ENCODE results near the gene LBP. TPM values are rescaled to one million over a fixed set of nuclear protein-coding genes. Genes with fewer than 3 reads are reported as not detected.

The LBP gene

GRCh38 chr20:38426006-38426897 is 80.0 kb downstream of the LBP start:
- Histone ChIP-seq H2BK12ac (ENCODE audit: low read length) (no peak overlapping the region), H3K36me3 (replicated peaks in 1 of 2; ENCODE audit: control insufficient read depth in 2 of 2, insufficient read depth in 2 of 2, low read length in 2 of 2) (peaks cover 82 to 99% of the 10 kb centered on the region in 2 donors), H3K4ac (ENCODE audit: low read length) (no peak overlapping the region), H3K79me1 (ENCODE audit: low read depth, low read length) (peaks cover 22% of the 10 kb centered on the region), H2AK5ac (ENCODE audit: low read depth, low read length) (no peak overlapping the region), H4K8ac (ENCODE audit: low read depth, low read length) (no peak overlapping the region), H3K18ac (ENCODE audit: low read length) (no peak overlapping the region), H3K14ac (ENCODE audit: low read length) (no peak overlapping the region), H3K27me3 (ENCODE audit: control insufficient read depth in 3 of 3, insufficient read depth in 3 of 3, low read depth in 1 of 3, low read length in 3 of 3) (no peaks in the 10 kb centered on the region), H3K4me3 (ENCODE audit: low read length in 2 of 2) (no peak overlapping the region), H3K9me3 (replicated peaks in 1 of 2; ENCODE audit: control insufficient read depth in 2 of 2, insufficient read depth in 1 of 2, low read depth in 1 of 2, low read length in 2 of 2) (no peaks in the 10 kb centered on the region), H3K4me1 (ENCODE audit: control insufficient read depth in 2 of 2, insufficient read depth in 1 of 2, low read depth in 1 of 2, low read length in 2 of 2) (peaks cover 0 to 4% of the 10 kb centered on the region in 2 donors), H2AFZ (ENCODE audit: low read length) (no peak overlapping the region), H3K23ac (ENCODE audit: low read depth, low read length, poor library complexity) (no peak overlapping the region), H3K4me2 (ENCODE audit: insufficient read depth, low read length, poor library complexity, severe bottlenecking) (no peak overlapping the region), H3K27ac (replicated peaks; ENCODE audit: low read length) (no peak overlapping the region), H2BK5ac (ENCODE audit: low read length) (no peak overlapping the region), H2BK15ac (ENCODE audit: low read length) (no peak overlapping the region), H3K9ac (ENCODE audit: low read depth, low read length, poor library complexity) (no peak overlapping the region), H4K91ac (ENCODE audit: low read depth, low read length, poor library complexity) (no peak overlapping the region), H2BK120ac (ENCODE audit: low read depth, low read length) (no peak overlapping the region)
- DNase-seq (ENCODE audit: low spot score), result no peak
- no CpG with 5 or more reads among the region's 15 CpGs for WGBS, 2 donors (ENCODE audit: extremely low coverage in 2 of 2, insufficient read length in 2 of 2, insufficient replicate concordance in 1 of 2)

Small RNAs within 50 kb of the gene (small RNA-seq; reads per million reads assigned to genes)
- not detected for gene RF00056 (ENCODE audit: insufficient read depth)
- gene SNORA71B (ENCODE audit: insufficient read depth), result 305 reads per million, percentile 98 among the genes with 10 or more reads in this experiment
